Iris pigment epithelial cell (primary cell): ENCODE measurements around the gene CARD10.

Experiments used
- DNase-seq: peaks from one replicate; pipeline ENCODE4 v3.0.0-alpha.2; 2011; ENCODE audit warnings: low read depth

Gene CARD10

GRCh38 chr22:37467391-37467955 lies 51.7 kb downstream of the CARD10 start:
- no peak for DNase-seq

GRCh38 chr22:37464181-37464580 lies 55.0 kb downstream of the CARD10 start:
- DNase-seq = no peak

- DNase-seq = peak; percentile 34
These were observed 56.2 kb downstream of the CARD10 start for GRCh38 chr22:37462983-37463382.

- no peak for DNase-seq
These were observed 56.8 kb downstream of the CARD10 start for GRCh38 chr22:37462436-37462835.

- no peak for DNase-seq
These were observed 57.3 kb downstream of the CARD10 start for GRCh38 chr22:37461961-37462360.

- no peak for DNase-seq
These were observed 58.5 kb downstream of the CARD10 start for GRCh38 chr22:37460684-37461083.

- DNase-seq = no peak
These were observed 60.0 kb downstream of the CARD10 start for GRCh38 chr22:37459206-37459605.

- peak; percentile 40 for DNase-seq
These were observed 61.9 kb downstream of the CARD10 start for GRCh38 chr22:37457093-37457893.

- no peak for DNase-seq
These were observed 62.9 kb downstream of the CARD10 start for GRCh38 chr22:37456346-37456745.

- peak; percentile 14 for DNase-seq
These were observed 63.3 kb downstream of the CARD10 start for GRCh38 chr22:37455896-37456295.

GRCh38 chr22:37454857-37455686 lies 64.1 kb downstream of the CARD10 start:
- DNase-seq = peak; percentile 93

- no peak for DNase-seq
These were observed 65.5 kb downstream of the CARD10 start for GRCh38 chr22:37453696-37454095.

- DNase-seq = no peak
These were observed 68.0 kb downstream of the CARD10 start for GRCh38 chr22:37451218-37451617.

GRCh38 chr22:37449331-37450001 lies 69.7 kb downstream of the CARD10 start:
- DNase-seq = no peak

GRCh38 chr22:37448516-37449127 lies 70.6 kb downstream of the CARD10 start:
- no peak for DNase-seq

GRCh38 chr22:37445501-37445900 lies 73.7 kb downstream of the CARD10 start:
- DNase-seq = no peak

GRCh38 chr22:37443977-37444376 lies 75.2 kb downstream of the CARD10 start:
- DNase-seq = no peak

GRCh38 chr22:37443086-37443485 lies 76.1 kb downstream of the CARD10 start:
- no peak for DNase-seq

GRCh38 chr22:37442537-37442936 lies 76.7 kb downstream of the CARD10 start:
- peak; percentile 68 for DNase-seq

GRCh38 chr22:37442135-37442534 lies 77.1 kb downstream of the CARD10 start:
- no peak for DNase-seq

- DNase-seq = no peak
These were observed 78.3 kb downstream of the CARD10 start for GRCh38 chr22:37440875-37441274.
